Measurements from ENCODE around the gene CNTNAP3.
"Not testable (repeated sequence)": the region's sequence is repeated elsewhere in the genome, so short reads cannot be mapped to it uniquely, and the experiment has no call there.

CNTNAP3 gene

GRCh38 chr9:39062966-39063365 lies 225.0 kb downstream of the CNTNAP3 start:
- not testable (repeated sequence) for DNase-seq

GRCh38 chr9:39054453-39054852 lies 233.5 kb downstream of the CNTNAP3 start:
- DNase-seq, result not testable (repeated sequence)

- not testable (repeated sequence) for DNase-seq
Observed at GRCh38 chr9:39046833-39047232, 241.1 kb downstream of the CNTNAP3 start.

GRCh38 chr9:39042352-39042803 lies 245.6 kb downstream of the CNTNAP3 start:
- not testable (repeated sequence) for DNase-seq

- DNase-seq, result not testable (repeated sequence)
Observed at GRCh38 chr9:39041774-39042173, 246.2 kb downstream of the CNTNAP3 start.

GRCh38 chr9:39039148-39039547 lies 248.8 kb downstream of the CNTNAP3 start:
- DNase-seq, result not testable (repeated sequence)

GRCh38 chr9:39038221-39038620 lies 249.7 kb downstream of the CNTNAP3 start:
- not testable (repeated sequence) for DNase-seq

GRCh38 chr9:39033849-39034248 lies 254.1 kb downstream of the CNTNAP3 start:
- not testable (repeated sequence) for DNase-seq

- not testable (repeated sequence) for DNase-seq
Observed at GRCh38 chr9:39030204-39031019, 257.6 kb downstream of the CNTNAP3 start.

GRCh38 chr9:39028855-39029254 lies 259.1 kb downstream of the CNTNAP3 start:
- not testable (repeated sequence) for DNase-seq

- not testable (repeated sequence) for DNase-seq
Observed at GRCh38 chr9:39028168-39028567, 259.8 kb downstream of the CNTNAP3 start.

- not testable (repeated sequence) for DNase-seq
Observed at GRCh38 chr9:39025911-39026588, 261.9 kb downstream of the CNTNAP3 start.

All from activated CD4-positive, CD25-positive, alpha-beta regulatory T cell (primary cell).